GM23248 (cell line): ENCODE results near the gene NEDD9. TPM values are rescaled to one million over a fixed set of nuclear protein-coding genes. Genes with fewer than 3 reads are reported as not detected.

Experiments
- DNase-seq: peaks from one replicate; pipeline ENCODE4 v3.0.0-alpha.2; 2015
- H2AFZ ChIP-seq: fragments of 200-600 bp; sonication (generic); 2 replicates; pipeline ENCODE4 v1.6.1; 2016; ENCODE audit warnings: antibody characterized with exemption
- H3F3A ChIP-seq: fragments of 200-600 bp; sonication (generic); 2 replicates; pipeline ENCODE4 v1.6.1; 2016; ENCODE audit warnings: mild to moderate bottlenecking, antibody characterized with exemption, mixed run types; ENCODE audit not compliant: insufficient read depth
- H3K27ac ChIP-seq: fragments of 200-600 bp; sonication (generic); 2 replicates; pipeline ENCODE4 v1.5.1; 2016; ENCODE audit warnings: mild to moderate bottlenecking
- H3K27me3 ChIP-seq: fragments of 200-600 bp; sonication (generic); replicated peaks from 2 replicates; pipeline ENCODE4 v1.6.1; 2016; ENCODE audit warnings: mild to moderate bottlenecking; ENCODE audit not compliant: insufficient read depth
- H3K36me3 ChIP-seq: fragments of 200-600 bp; sonication (generic); 2 replicates; pipeline ENCODE4 v1.6.1; 2016; ENCODE audit warnings: low read depth, mild to moderate bottlenecking
- H3K4me1 ChIP-seq: fragments of 200-600 bp; sonication (generic); 2 replicates; pipeline ENCODE4 v1.6.1; 2016; ENCODE audit warnings: mild to moderate bottlenecking; ENCODE audit not compliant: insufficient read depth
- H3K4me2 ChIP-seq: fragments of 200-600 bp; sonication (generic); one replicate; pipeline ENCODE4 v1.6.1; 2016; ENCODE audit warnings: mild to moderate bottlenecking; ENCODE audit not compliant: unreplicated experiment
- H3K4me3 ChIP-seq: fragments of 200-600 bp; sonication (generic); 2 replicates; pipeline ENCODE4 v1.5.1; 2016; ENCODE audit warnings: mild to moderate bottlenecking
- H3K79me2 ChIP-seq: fragments of 200-600 bp; sonication (generic); 2 replicates; pipeline ENCODE4 v1.6.1; 2016; ENCODE audit warnings: mild to moderate bottlenecking; ENCODE audit not compliant: insufficient read depth
- H3K9ac ChIP-seq: fragments of 200-600 bp; sonication (generic); 2 replicates; pipeline ENCODE4 v1.6.1; 2016; ENCODE audit warnings: mild to moderate bottlenecking
- H3K9me2 ChIP-seq: fragments of 200-600 bp; sonication (generic); 2 replicates; pipeline ENCODE4 v1.6.1; 2016; ENCODE audit warnings: mixed run types, mild to moderate bottlenecking, moderate library complexity; ENCODE audit not compliant: insufficient read depth
- H3K9me3 ChIP-seq: fragments of 200-600 bp; sonication (generic); one replicate; pipeline ENCODE4 v1.6.1; 2017; ENCODE audit warnings: low read depth
- H4K20me1 ChIP-seq: fragments of 200-600 bp; sonication (generic); 2 replicates; pipeline ENCODE4 v1.6.0; 2016; ENCODE audit not compliant: insufficient read depth
- EZH2 ChIP-seq: fragments of 200-600 bp; sonication (generic); IDR thresholded peaks from 2 replicates; pipeline ENCODE4 v1.6.1; 2018; ENCODE audit warnings: antibody characterized with exemption, mild to moderate bottlenecking; ENCODE audit not compliant: insufficient read depth, poor library complexity, severe bottlenecking
- EZH2phosphoT487 ChIP-seq: fragments of 200-600 bp; sonication (generic); IDR thresholded peaks from 2 replicates; pipeline ENCODE4 v1.6.1; 2018; ENCODE audit warnings: antibody characterized with exemption, moderate library complexity, mild to moderate bottlenecking, low read depth; ENCODE audit not compliant: insufficient read depth
- WGBS, 2 experiments: methylation state at CpG; one replicate each; pipeline ENCODE4 v1.1.6; 2015 to 2017; ENCODE audit warnings: low lambda C conversion rate in 2 of 2, low coverage in 1 of 2; ENCODE audit errors: missing lambda C conversion rate in 2 of 2; 5-methylcytosine and 5-hydroxymethylcytosine counted together
- in situ Hi-C: fragments of 300-500 bp; cut with MboI; formaldehyde crosslinking; loops from 2 replicates; pipeline ENCODE4 v1.15.0; 2020
- polyA plus RNA-seq: library from polyadenylated mRNA; unstranded; fragments of >200 nt; fragmentation: Nextera tagmentation; extraction: Ambion mirVana; gene quantifications from 2 replicates; pipeline ENCODE4 v1.2.1, GENCODE V29; 2016
- total RNA-seq: library from RNA; depleted of rRNA; stranded (reverse); fragments of >200 nt; shearing (Covaris generic); gene quantifications from 2 replicates; pipeline ENCODE4 v1.2.3, GENCODE V29; 2014; rRNA removed

The NEDD9 gene
- total RNA-seq (4.2 and 4.3 TPM in 2 replicates), polyA plus RNA-seq (2.9 and 3.0 TPM in 2 replicates)

GRCh38 chr6:11232193-11232769, at the start of gene NEDD9:
TSS of gene NEDD9 (minus strand) at chr6:11232668. CDS start at chr6:11232515, 153 bp downstream.
- peak within 1 kb of the TSS; percentile 67 for H3K27ac ChIP-seq
- no peaks in the 10 kb centered on the region for H3K9me2 ChIP-seq
- 1% methylated on average over 24 of the region's 24 CpGs for WGBS, 2 experiments
- H3K4me1 ChIP-seq: peaks cover 38% of the 10 kb centered on the region
- peak; percentile 99 for DNase-seq
- no peaks in the 10 kb centered on the region for H3K36me3 ChIP-seq
- H4K20me1 ChIP-seq: no peaks in the 10 kb centered on the region
- in situ Hi-C loops: no loop called here
- peak within 1 kb of the TSS; percentile 73 for H3K9ac ChIP-seq
- H3K79me2 ChIP-seq: 0 out of 2 replicates have a peak, but pooled peaks cover 19% of the 10 kb centered on the region
- no peaks in the 10 kb centered on the region for H3K9me3 ChIP-seq
- no peaks in the 10 kb centered on the region for H3K27me3 ChIP-seq
- TF ChIP-seq EZH2phosphoT487 (no peak), EZH2 (no peak)
- peak within 1 kb of the TSS; percentile 82 for H3K4me3 ChIP-seq
- H3K4me2 ChIP-seq: peak within 1 kb of the TSS; percentile 97
- peaks cover 47% of the 10 kb centered on the region for H3F3A ChIP-seq
- peak within 1 kb of the TSS; percentile 92 for H2AFZ ChIP-seq

- H3K4me3 ChIP-seq: no peak overlapping the region
- no peak overlapping the region for H3K27ac ChIP-seq
- H4K20me1 ChIP-seq: no peaks in the 10 kb centered on the region
- 35 to 46% methylated on average over 2 of the region's 2 CpGs for WGBS, 2 experiments
- no peaks in the 10 kb centered on the region for H3K79me2 ChIP-seq
- H3K9ac ChIP-seq: no peak overlapping the region
- H3K9me2 ChIP-seq: no peaks in the 10 kb centered on the region
- in situ Hi-C loops: no loop called here
- DNase-seq: no peak
- no peaks in the 10 kb centered on the region for H3K36me3 ChIP-seq
- H3K9me3 ChIP-seq: no peaks in the 10 kb centered on the region
- 0 out of 2 replicates have a peak, but pooled peaks cover 2% of the 10 kb centered on the region for H3F3A ChIP-seq
- H3K27me3 ChIP-seq: no peaks in the 10 kb centered on the region
- TF ChIP-seq EZH2phosphoT487: no peak
- TF ChIP-seq EZH2: no peak
- peaks cover 14% of the 10 kb centered on the region for H3K4me1 ChIP-seq
- no peak overlapping the region for H3K4me2 ChIP-seq
- no peak overlapping the region for H2AFZ ChIP-seq
These were observed 49.8 kb upstream of the NEDD9 start for GRCh38 chr6:11282245-11282644.

- Histone ChIP-seq H3K4me1 (peaks cover 22% of the 10 kb centered on the region), H3F3A (0 out of 2 replicates have a peak, but pooled peaks cover 6% of the 10 kb centered on the region), H3K36me3 (no peaks in the 10 kb centered on the region), H4K20me1 (no peaks in the 10 kb centered on the region), H3K4me2 (no peak overlapping the region), H3K4me3 (no peak overlapping the region), H3K9ac (no peak overlapping the region), H3K27me3 (no peaks in the 10 kb centered on the region), H3K9me3 (no peaks in the 10 kb centered on the region), H3K79me2 (no peaks in the 10 kb centered on the region), H2AFZ (no peak overlapping the region), H3K27ac (no peak overlapping the region), H3K9me2 (no peaks in the 10 kb centered on the region)
- 89 to 98% methylated on average over 4 of the region's 4 CpGs for WGBS, 2 experiments
- DNase-seq: no peak
- in situ Hi-C loops: no loop called here
- no peak for TF ChIP-seq EZH2phosphoT487
- TF ChIP-seq EZH2: no peak
These were observed 47.9 kb upstream of the NEDD9 start for GRCh38 chr6:11280394-11280793.

GRCh38 chr6:11279284-11279689, 46.8 kb upstream of the NEDD9 start:
- TF ChIP-seq EZH2: no peak
- TF ChIP-seq EZH2phosphoT487: no peak
- H4K20me1 ChIP-seq: no peaks in the 10 kb centered on the region
- H3K9ac ChIP-seq: no peak overlapping the region
- WGBS, 2 experiments: 21 to 27% methylated on average over 17 of the region's 17 CpGs
- no peaks in the 10 kb centered on the region for H3K9me2 ChIP-seq
- in situ Hi-C loops: no loop called here
- H3K4me1 ChIP-seq: peaks cover 22% of the 10 kb centered on the region
- H3K9me3 ChIP-seq: no peaks in the 10 kb centered on the region
- peak overlapping the region; percentile 44 for H2AFZ ChIP-seq
- no peaks in the 10 kb centered on the region for H3K36me3 ChIP-seq
- H3K79me2 ChIP-seq: no peaks in the 10 kb centered on the region
- peak overlapping the region; percentile 27 for H3K4me3 ChIP-seq
- H3K4me2 ChIP-seq: peak overlapping the region; percentile 58
- H3K27ac ChIP-seq: no peak overlapping the region
- H3F3A ChIP-seq: 0 out of 2 replicates have a peak, but pooled peaks cover 6% of the 10 kb centered on the region
- DNase-seq: peak; percentile 46
- no peaks in the 10 kb centered on the region for H3K27me3 ChIP-seq
